Muscle layer of colon (tissue), 2 donors: ENCODE measurements around the gene CSPG5.

ENCODE experiments used
- H3K27ac ChIP-seq: one replicate; pipeline ENCODE4 v1.7.0; 2013; ENCODE audit warnings: low read depth, mild to moderate bottlenecking, low read length, moderate library complexity
- H3K27me3 ChIP-seq, 2 donors: one replicate each; pipeline ENCODE4 v1.7.0; 2013; ENCODE audit warnings: low read length in 2 of 2, mild to moderate bottlenecking in 2 of 2; ENCODE audit not compliant: insufficient read depth in 2 of 2, control insufficient read depth in 1 of 2
- H3K36me3 ChIP-seq: one replicate; pipeline ENCODE4 v1.7.0; 2013; ENCODE audit warnings: mild to moderate bottlenecking, low read length; ENCODE audit not compliant: insufficient read depth
- H3K4me1 ChIP-seq: one replicate; pipeline ENCODE4 v1.7.0; 2013; ENCODE audit warnings: mild to moderate bottlenecking, low read length; ENCODE audit not compliant: insufficient read depth
- H3K4me3 ChIP-seq, 2 donors: one replicate each; pipeline ENCODE4 v1.7.0; 2013; ENCODE audit warnings: low read length in 2 of 2, low read depth in 1 of 2, mild to moderate bottlenecking in 1 of 2, moderate library complexity in 1 of 2
- H3K9ac ChIP-seq: one replicate; pipeline ENCODE4 v1.7.0; 2013; ENCODE audit warnings: low read length
- H3K9me3 ChIP-seq: one replicate; pipeline ENCODE4 v1.7.0; 2013; ENCODE audit warnings: mild to moderate bottlenecking, low read length
- donor health status: abdominal sarcoma.
- donor health status: Adenocarcinoma of cecum.

CSPG5 gene

GRCh38 chr3:47533996-47534454, 44.6 kb downstream of the CSPG5 start:
- Histone ChIP-seq H3K27me3 (no peaks in the 10 kb centered on the region), H3K36me3 (no peaks in the 10 kb centered on the region), H3K9ac (no peak overlapping the region), H3K27ac (no peak overlapping the region), H3K9me3 (no peaks in the 10 kb centered on the region), H3K4me3 (no peak overlapping the region), H3K4me1 (no peaks in the 10 kb centered on the region)

GRCh38 chr3:47533481-47533880, 45.2 kb downstream of the CSPG5 start:
- Histone ChIP-seq H3K4me3 (no peak overlapping the region), H3K36me3 (no peaks in the 10 kb centered on the region), H3K9me3 (no peaks in the 10 kb centered on the region), H3K9ac (no peak overlapping the region), H3K27me3 (no peaks in the 10 kb centered on the region), H3K27ac (no peak overlapping the region), H3K4me1 (no peaks in the 10 kb centered on the region)

- H3K36me3 ChIP-seq: no peaks in the 10 kb centered on the region
- H3K4me1 ChIP-seq: no peaks in the 10 kb centered on the region
- H3K27me3 ChIP-seq: no peaks in the 10 kb centered on the region
- no peak overlapping the region for H3K4me3 ChIP-seq
- no peaks in the 10 kb centered on the region for H3K9me3 ChIP-seq
- H3K9ac ChIP-seq: no peak overlapping the region
- H3K27ac ChIP-seq: no peak overlapping the region
Observed at GRCh38 chr3:47527952-47528725, 50.5 kb downstream of the CSPG5 start.

DNA sequence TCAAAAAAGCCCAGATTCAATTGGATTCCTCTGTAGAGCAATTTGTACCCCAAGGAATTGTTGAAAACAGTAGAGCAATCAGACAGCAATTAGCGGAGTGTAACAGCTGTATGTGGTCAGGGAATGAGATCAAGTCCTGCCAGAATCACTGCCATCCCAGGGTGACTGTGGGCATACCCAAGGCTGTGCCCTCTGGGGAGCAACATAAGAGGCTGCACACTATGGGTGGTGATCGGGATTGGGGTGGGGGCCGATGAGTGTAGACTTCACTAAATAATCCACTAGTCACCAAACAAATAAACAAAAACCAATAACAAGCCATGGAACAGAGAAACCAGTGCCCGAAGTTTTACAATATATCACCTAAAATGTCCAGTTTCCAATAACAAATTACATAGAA, 53.0 kb downstream of the CSPG5 start:
- no peaks in the 10 kb centered on the region for H3K36me3 ChIP-seq
- H3K4me3 ChIP-seq: no peak overlapping the region
- no peaks in the 10 kb centered on the region for H3K27me3 ChIP-seq

GRCh38 chr3:47523310-47524073, 55.2 kb downstream of the CSPG5 start:
- H3K27ac ChIP-seq: no peak overlapping the region
- H3K36me3 ChIP-seq: no peaks in the 10 kb centered on the region
- H3K9me3 ChIP-seq: no peaks in the 10 kb centered on the region
- H3K27me3 ChIP-seq: no peaks in the 10 kb centered on the region
- no peak overlapping the region for H3K9ac ChIP-seq
- peaks cover 7% of the 10 kb centered on the region for H3K4me1 ChIP-seq
- H3K4me3 ChIP-seq: no peak overlapping the region

More for the DNA sequence above, 53.0 kb downstream of the CSPG5 start:
- H3K4me1 ChIP-seq: peaks cover 7% of the 10 kb centered on the region
- H3K27ac ChIP-seq: no peak overlapping the region
- H3K9ac ChIP-seq: no peak overlapping the region
- no peaks in the 10 kb centered on the region for H3K9me3 ChIP-seq

DNA sequence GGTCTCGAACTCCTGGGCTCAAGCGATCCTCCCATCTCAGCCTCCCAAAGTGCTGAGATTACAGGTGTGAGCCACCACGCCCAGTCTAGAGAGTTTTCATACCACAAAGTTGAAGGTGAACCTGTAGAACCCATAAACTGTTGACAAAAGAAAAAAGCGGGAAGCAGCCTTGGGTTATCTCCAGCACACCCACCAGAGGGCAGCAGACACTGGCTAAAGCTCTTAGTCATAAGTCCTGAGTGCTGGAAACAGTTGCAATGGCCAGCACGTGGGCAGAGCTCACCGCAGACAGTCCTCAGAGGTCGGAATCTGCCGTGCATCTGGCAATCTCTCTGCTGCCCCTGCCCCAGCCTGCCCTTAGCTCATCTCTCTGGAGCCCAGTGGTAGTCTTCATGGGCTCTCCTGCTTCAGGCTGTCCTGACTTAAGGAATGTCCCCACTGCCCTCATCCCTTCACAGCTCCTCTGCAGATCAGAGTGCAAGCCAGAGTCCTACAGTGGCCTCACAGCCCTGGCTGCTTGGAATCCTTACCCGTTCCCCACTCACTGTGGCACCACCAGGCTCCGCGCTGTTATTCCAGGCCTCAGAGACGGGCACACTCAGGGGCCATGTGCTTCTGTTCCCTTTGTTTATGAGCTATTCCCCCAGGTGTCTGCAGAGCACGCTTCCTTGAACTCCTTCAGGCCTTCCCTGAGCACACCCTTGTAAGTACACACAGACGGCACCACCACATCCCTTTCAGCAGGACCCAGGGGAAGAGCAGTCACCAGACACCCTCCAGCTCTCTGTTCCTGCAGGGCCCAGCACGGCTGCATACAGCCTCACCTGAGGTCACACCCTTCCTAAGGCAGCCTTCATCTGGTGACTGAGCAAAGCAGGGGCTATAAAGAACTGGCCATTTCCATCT, 56.3 kb downstream of the CSPG5 start:
- Histone ChIP-seq H3K4me1 (peaks cover 7% of the 10 kb centered on the region), H3K9me3 (no peaks in the 10 kb centered on the region), H3K36me3 (no peaks in the 10 kb centered on the region), H3K9ac (no peak overlapping the region), H3K4me3 (no peak overlapping the region), H3K27me3 (no peaks in the 10 kb centered on the region), H3K27ac (no peak overlapping the region)

GRCh38 chr3:47520756-47521155, 57.9 kb downstream of the CSPG5 start:
- peaks cover 7% of the 10 kb centered on the region for H3K4me1 ChIP-seq
- H3K27ac ChIP-seq: no peak overlapping the region
- no peak overlapping the region for H3K4me3 ChIP-seq
- H3K36me3 ChIP-seq: no peaks in the 10 kb centered on the region
- no peaks in the 10 kb centered on the region for H3K9me3 ChIP-seq
- H3K9ac ChIP-seq: no peak overlapping the region
- H3K27me3 ChIP-seq: no peaks in the 10 kb centered on the region

GRCh38 chr3:47517937-47518336, 60.7 kb downstream of the CSPG5 start:
- H3K36me3 ChIP-seq: no peaks in the 10 kb centered on the region
- H3K9ac ChIP-seq: no peak overlapping the region
- H3K4me3 ChIP-seq: no peak overlapping the region

DNA sequence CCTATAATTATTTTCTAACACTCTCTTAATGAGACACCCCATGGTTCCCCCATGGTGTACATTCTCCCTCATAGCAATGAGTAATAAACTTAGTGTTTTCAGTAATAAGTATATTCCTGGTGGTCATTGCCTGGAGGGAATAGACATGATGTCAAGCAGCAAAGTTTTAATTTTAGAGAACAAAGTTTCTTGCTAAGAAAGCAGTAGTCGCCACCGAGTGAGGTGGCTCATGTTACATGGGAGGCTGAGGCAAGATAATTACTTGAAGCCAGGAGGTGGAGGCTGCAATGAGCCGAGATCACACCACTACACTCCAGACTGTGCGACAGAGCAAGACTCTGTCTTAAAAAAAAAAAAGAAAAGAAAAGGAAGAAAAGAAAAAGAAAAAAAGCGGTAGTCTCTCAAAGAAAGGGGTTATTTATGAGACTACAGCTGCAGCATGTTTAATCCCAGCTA, 62.8 kb downstream of the CSPG5 start:
- Histone ChIP-seq H3K27me3 (no peaks in the 10 kb centered on the region), H3K27ac (no peak overlapping the region), H3K9me3 (no peaks in the 10 kb centered on the region), H3K36me3 (peaks cover 2% of the 10 kb centered on the region), H3K4me3 (no peak overlapping the region), H3K9ac (no peak overlapping the region), H3K4me1 (no peaks in the 10 kb centered on the region)

More at GRCh38 chr3:47517937-47518336, 60.7 kb downstream of the CSPG5 start:
- Histone ChIP-seq H3K9me3 (no peaks in the 10 kb centered on the region), H3K4me1 (peaks cover 7% of the 10 kb centered on the region), H3K27ac (no peak overlapping the region), H3K27me3 (no peaks in the 10 kb centered on the region)

GRCh38 chr3:47515100-47515499, 63.6 kb downstream of the CSPG5 start:
- Histone ChIP-seq H3K27me3 (no peaks in the 10 kb centered on the region), H3K27ac (no peak overlapping the region), H3K4me3 (no peak overlapping the region), H3K36me3 (peaks cover 6% of the 10 kb centered on the region), H3K9me3 (no peaks in the 10 kb centered on the region), H3K9ac (no peak overlapping the region), H3K4me1 (no peaks in the 10 kb centered on the region)
